NCI-H2029 treated with DMSO at 0.1 percent for 48 hours (cell line): ENCODE measurements around the gene SESN1.
"Not testable (repeated sequence)": the region's sequence is repeated elsewhere in the genome, so short reads cannot be mapped to it uniquely, and the experiment has no call there.

ENCODE experiments used
- DNase-seq: peaks from one replicate; lab custom pipeline; 2025; lab: John Stamatoyannopoulos, UW

Gene SESN1

GRCh38 chr6:109095036-109095834 lies 589 bp upstream of the SESN1 start, which contains the start of gene CEP57L1:
TSS of gene CEP57L1 (plus strand) at chr6:109095507. CDS start at chr6:109145222, 49,715 bp downstream.
- DNase-seq, result peak; percentile 98

- no peak for DNase-seq
Measured at GRCh38 chr6:109093732-109094415, 772 bp downstream of the SESN1 start.

GRCh38 chr6:109092074-109092473 lies 2.6 kb downstream of the SESN1 start:
- DNase-seq, result no peak

- DNase-seq, result peak; percentile 47
Measured at GRCh38 chr6:109091314-109092024, 3.2 kb downstream of the SESN1 start.

GRCh38 chr6:109088995-109089394 lies 5.7 kb downstream of the SESN1 start:
- DNase-seq, result no peak

- no peak for DNase-seq
Measured at GRCh38 chr6:109087661-109088264, 6.9 kb downstream of the SESN1 start.

GRCh38 chr6:109084146-109084545 lies 10.5 kb downstream of the SESN1 start:
- not testable (repeated sequence) for DNase-seq

- no peak for DNase-seq
Measured at GRCh38 chr6:109083657-109084056, 11.0 kb downstream of the SESN1 start.

GRCh38 chr6:109082188-109082577 lies 12.5 kb downstream of the SESN1 start:
- DNase-seq, result no peak

GRCh38 chr6:109081516-109082187 lies 13.0 kb downstream of the SESN1 start:
- no peak for DNase-seq

GRCh38 chr6:109081026-109081425 lies 13.6 kb downstream of the SESN1 start:
- no peak for DNase-seq

- DNase-seq, result no peak
Measured at GRCh38 chr6:109079981-109080380, 14.7 kb downstream of the SESN1 start.

GRCh38 chr6:109076377-109076776 lies 18.3 kb downstream of the SESN1 start:
- DNase-seq, result no peak

GRCh38 chr6:109075934-109076333 lies 18.7 kb downstream of the SESN1 start:
- DNase-seq, result no peak

GRCh38 chr6:109074133-109074415 lies 20.6 kb downstream of the SESN1 start:
- DNase-seq, result no peak

GRCh38 chr6:109073344-109074132 lies 21.1 kb downstream of the SESN1 start:
- DNase-seq, result peak; percentile 44

GRCh38 chr6:109071125-109071917 lies 23.3 kb downstream of the SESN1 start:
- no peak for DNase-seq

- no peak for DNase-seq
Measured at GRCh38 chr6:109069746-109070145, 24.9 kb downstream of the SESN1 start.

GRCh38 chr6:109062767-109063352 lies 31.8 kb downstream of the SESN1 start:
- DNase-seq, result no peak

GRCh38 chr6:109062216-109062615 lies 32.4 kb downstream of the SESN1 start:
- no peak for DNase-seq
